Measurements from ENCODE around the gene P2RY6.
"Not testable (repeated sequence)": the region's sequence is repeated elsewhere in the genome, so short reads cannot be mapped to it uniquely, and the experiment has no call there.

The P2RY6 gene

GRCh38 chr11:73262851-73263495 is 9.2 kb upstream of the P2RY6 start:
- FAIRE-seq = no peak

DNA sequence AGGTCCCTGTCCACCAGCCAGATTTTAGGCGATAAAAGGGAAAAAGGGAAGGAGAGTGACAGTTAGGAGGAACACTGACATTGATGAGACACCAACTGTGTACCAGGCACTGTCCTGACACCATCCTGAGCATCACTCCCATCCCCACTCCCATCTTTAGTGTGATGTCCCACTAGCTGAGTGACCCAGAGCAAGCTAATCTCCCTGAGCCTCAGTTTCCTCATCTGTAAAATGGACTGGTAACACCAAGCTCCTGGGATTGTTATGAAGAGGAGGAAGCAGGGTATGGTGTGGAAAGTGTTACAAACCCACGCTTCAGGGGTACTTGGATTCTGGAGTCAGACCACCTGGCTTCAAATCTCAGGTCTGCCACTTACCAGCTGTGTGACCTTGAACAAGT is 8.5 kb upstream of the P2RY6 start:
- FAIRE-seq = no peak

- no peak for FAIRE-seq
Observed at GRCh38 chr11:73265278-73265810, 6.8 kb upstream of the P2RY6 start.

DNA sequence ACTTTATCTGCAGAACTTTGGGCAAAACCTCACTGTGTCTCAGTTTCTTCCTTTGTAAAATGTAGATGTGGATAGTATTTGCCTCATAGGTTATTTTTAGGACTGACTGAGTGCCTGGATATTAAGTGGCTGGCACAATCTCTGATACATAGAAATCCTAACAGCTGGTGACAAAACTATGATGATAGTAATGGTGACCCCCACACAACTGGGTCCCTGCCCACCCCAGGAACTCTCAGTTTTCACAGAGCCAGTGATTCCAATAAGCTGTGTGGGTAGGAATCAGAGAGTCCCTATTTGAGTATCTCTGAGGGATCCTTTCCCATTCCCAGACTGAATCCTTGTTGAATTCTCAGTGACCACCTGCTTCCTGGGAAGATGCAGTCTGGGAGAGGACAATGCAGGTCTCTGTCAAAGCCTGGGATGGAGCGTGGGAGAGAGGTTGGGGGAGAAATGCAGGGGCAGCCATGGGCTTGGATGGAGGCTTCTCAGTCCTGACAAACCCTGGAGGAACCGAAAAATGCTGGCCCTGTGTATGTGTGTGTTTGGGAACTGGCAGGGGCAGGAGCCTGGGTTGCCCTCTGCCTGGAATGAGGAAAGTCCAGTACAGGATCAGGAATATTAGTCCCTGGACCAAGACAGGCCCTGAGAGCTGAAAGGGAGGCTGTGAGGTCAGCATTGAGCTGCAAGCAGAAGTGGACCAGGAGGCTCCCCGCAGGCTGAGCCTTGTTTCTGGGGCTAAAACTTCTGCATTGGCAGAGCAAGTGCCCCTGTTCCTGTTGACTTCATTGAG is 6.1 kb upstream of the P2RY6 start:
- no peak for FAIRE-seq

GRCh38 chr11:73266646-73267020 is 5.5 kb upstream of the P2RY6 start:
- no peak for FAIRE-seq

- no peak for FAIRE-seq
Observed at GRCh38 chr11:73267122-73267846, 4.9 kb upstream of the P2RY6 start.

- FAIRE-seq = no peak
Observed at GRCh38 chr11:73267906-73268540, 4.1 kb upstream of the P2RY6 start.

DNA sequence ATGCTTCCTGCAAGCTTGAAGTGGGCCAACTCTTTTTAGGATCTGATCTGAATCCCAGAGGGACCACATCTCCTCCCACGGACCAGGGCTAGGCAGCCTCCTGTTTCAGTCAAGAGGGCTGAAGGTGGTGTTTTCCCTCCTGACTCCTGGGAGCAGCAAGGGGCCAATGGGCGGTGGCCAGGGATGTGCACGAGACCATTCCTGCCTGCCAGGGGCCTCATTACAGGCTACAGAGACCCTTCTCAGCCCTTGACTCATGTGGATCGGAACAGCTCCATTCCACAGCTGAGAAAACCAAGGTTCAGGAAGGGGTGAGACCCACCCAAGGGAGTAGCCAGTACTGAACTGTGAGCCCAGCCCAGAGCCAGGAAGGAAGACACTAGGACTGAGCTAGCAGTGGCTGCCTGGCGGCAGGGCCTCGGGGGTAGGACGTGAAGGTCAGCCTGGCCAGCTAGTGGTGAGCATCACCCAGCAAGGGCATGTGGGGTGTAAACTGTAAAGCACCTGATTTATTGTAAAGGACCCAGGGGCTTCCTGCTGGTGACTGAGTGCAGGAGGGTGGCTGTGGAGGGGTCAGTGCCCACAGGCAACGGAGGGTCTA is 3.4 kb upstream of the P2RY6 start:
- no peak for FAIRE-seq

DNA sequence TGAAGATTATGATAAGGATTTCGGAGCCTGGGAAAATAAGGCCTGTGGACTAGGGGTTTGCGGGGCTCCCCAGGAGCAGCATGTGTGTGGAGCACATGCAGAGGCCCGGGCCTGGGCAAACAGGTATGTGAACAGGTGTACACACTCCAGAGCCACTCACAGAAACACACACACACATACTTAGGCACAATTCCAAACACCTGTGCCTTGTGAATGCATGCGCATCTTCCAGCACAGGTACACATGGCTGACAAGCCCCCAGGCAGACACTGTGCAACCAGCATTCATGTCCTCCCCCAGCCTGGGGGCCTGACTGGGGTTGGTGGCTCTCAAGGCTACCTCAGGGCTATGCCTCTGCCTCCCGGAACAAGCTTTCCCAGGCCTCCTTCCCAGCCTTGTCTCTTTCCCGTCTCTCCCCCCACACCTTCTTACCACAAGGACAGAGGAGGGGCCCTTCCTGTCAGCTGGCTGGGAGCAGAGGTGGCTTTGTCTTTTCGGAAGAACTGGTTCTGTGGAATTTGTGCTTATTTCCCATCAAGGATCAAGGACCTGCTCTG is 2.6 kb upstream of the P2RY6 start:
- no peak for FAIRE-seq

DNA sequence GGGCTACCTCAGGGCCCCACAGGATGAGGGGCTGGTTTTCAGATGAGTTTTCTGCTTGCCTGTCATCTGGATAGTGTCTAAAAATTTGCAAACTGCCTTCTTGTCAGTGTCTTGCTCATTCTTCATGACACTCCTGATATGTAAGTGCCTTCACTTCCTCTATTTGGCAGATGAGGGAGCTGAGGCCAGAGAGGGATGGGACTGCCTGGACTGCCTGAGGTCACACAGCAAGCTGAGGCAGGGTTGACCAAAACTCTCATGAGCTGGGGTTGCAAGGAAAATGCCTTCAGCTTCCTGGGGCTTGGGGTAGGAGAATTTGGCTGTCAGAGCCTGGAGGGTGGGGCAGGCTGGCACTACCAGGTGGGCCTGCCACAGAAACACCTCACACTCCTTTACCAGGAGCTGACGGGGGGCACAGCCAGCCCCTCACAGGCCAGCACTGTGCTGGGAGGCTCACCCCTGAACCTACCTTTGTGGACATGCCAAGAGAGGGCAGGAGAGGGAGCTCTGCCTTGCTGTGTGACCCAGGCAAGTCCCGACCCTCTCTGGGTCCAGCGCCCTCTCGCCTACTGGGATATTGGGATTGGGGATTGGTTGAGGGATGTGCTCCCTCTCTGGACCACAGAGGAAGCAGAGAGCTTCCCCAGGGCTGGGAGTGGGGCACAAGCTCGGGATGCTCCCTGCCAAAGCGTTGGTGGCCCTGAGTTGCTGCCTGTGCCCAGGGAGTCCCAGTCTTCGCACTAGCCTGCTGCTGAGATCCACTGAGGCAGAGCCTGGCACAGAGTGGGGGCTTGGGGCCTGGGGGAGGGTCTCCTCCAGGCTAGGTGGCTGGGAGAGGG is 1.9 kb upstream of the P2RY6 start:
- no peak for FAIRE-seq

GRCh38 chr11:73270855-73271477 is 1.2 kb upstream of the P2RY6 start:
- FAIRE-seq = no peak

- FAIRE-seq = not testable (repeated sequence)
Observed at GRCh38 chr11:73271478-73271865, 666 bp upstream of the P2RY6 start.

DNA sequence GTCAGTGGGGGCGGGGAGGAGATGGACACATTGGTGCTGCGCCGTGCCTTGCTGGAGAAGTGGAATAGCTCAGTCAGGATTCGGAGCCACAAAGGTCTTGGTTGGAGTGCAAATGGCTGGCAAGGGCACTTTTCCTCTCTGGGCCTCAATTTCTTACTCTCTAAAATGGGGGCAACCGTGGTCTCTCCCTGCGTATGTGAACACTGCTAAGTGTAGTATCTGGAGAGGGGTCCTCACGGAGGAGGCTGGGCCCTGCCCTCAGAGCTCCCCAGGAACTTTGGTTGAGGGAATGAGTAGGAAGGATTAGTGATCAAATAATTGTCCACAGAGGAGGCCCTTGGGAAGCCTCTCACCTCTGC is 521 bp downstream of the P2RY6 start:
- FAIRE-seq = no peak

DNA sequence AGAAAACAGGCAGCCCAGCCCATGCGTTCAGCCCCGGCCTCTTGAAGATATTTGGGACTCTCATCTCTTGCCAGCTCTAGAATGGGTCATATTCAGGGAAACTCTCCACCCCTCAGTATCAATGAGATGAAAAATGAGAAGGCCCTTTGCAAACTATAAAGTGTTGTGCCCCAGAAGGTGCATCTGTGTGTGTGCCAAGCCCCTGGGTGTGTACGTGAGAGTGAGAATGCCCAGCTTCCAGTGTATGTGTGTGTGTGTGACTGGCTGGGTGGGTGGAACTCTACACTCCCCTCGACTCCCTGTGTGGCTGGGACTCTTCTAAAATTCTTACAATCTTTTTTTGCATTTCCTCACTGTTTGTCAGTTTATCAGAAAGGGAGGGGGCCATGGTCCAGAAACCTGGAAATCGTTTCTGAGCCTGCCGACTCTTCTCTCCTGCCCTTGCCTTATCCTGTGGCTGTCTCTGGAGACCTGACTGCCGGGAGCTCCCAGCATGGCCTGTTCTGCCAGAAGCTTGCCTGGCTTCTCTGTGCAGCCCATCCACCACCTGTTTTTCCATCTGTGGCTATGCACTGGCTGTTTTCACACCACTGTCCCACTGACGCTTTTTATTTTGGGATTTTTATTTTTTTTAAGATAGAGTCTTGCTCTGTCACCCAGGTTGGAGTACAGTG is 1.2 kb downstream of the P2RY6 start:
- no peak for FAIRE-seq

- not testable (repeated sequence) for FAIRE-seq
Observed at GRCh38 chr11:73274191-73274590, 2.1 kb downstream of the P2RY6 start.

DNA sequence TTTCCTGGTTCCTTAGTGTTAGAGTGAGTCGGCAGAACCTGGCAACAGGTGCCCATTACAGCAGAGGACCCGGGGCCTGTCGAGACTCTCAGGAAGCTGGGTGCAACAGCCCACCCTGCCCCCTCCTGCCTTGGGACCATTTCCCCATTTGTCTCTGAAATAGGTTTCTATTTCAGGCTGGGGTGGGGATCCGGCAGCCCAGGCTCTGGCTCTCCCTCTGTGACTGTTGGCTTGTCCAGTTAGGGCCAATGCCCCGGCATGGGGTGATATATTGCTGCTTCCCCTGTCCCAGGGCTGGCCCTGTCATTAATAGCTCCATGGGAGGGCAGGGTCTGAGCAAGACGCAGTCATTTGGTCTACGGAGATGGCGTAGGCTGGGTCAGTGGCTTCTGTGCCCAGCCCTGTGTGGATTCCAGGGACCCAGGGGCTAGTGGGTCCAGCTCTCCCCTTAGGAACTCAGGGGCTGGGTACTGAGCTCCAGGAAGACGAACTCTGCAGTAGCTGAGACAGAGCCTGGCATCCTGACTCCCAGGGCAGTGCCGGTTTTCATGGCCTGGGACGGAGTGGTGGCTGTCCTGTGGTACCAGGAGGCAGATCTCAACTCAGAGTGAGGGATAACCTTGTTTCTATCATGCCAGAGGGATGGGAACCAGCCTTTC is 2.7 kb downstream of the P2RY6 start:
- no peak for FAIRE-seq

DNA sequence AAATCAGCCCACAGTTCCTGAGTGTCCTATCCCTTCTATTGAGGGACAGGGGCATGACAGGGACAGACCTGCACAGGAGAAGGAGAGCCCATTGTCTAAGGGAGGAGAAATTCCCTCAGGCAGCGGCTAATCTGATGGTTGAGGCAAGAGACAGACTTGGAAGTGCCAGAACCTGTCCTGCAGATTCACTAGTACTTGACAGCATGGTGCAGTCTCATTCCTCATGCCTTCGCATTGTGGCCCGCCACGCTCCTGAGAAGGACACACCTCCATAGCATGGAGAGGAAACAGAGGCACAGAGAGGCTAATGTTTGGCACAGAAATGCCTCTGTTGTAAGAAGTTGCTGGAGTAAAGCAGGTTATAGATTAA is 3.2 kb downstream of the P2RY6 start:
- FAIRE-seq = no peak

DNA sequence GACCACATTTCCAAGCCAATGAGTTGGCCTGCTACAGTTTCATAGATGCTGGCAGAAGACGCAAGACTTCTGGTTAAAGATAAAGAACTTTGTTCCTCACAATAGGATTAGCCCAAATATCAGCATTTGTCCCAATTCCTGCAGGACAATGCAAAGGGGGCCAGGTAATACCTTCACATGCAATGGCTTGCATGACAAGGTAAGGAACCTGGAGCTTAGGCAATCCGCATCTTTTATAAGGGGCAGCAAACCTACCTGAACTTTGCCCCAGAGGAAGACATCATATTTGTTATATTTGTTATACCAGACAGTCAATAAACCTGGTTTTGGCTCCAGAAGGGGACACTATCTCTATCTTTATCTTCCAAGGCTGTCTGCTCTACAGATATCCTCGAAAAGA is 5.3 kb downstream of the P2RY6 start:
- no peak for FAIRE-seq

DNA sequence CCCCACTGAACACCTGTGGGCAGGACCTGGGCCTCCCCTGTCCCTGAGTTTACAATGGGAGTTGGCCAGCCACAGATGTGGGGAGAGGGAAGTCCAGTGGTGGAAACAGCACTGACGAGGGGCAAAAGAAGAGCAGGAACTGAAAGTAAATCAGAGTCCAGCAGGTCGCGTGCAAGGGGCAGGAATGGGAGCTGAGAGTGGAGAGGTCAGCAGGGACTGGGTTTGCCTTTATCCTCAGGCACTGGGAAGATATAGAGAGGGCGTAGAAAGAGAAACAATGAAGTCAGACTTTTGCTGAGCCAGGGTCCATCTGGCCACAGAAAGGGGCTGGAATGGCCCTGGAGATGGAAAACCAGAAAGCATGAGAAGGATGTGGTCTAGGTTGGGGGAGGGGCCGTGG is 8.5 kb downstream of the P2RY6 start:
- no peak for FAIRE-seq

DNA sequence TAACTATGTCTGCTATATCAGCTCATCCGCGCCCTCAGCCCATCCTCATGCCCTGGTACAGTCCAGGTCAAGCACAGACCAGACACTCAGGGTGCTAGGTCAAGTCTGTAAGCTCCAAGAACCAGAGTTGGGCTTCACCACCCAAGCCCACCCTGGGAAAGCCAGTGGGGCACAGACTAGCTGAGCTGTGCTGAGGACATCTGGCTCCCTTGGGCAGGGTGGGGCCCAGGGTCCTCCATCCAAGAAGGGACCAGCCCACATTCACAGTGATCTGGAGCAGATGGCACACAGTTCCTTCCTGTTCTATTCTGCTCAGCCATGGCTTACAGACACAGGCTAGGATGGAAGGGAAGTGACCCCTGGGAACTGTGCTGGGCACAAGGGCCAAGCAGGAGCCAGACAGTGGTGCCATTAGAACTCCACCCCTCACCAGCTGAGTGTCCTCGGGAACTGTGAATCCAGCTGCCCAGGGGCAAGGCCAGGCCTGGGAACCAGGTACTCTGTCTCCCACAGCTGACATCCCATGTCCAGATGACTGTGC is 9.1 kb downstream of the P2RY6 start:
- FAIRE-seq = no peak

Data from A204.1 (cell line).